ENCODE results near the gene MELTF.

Gene MELTF

DNA sequence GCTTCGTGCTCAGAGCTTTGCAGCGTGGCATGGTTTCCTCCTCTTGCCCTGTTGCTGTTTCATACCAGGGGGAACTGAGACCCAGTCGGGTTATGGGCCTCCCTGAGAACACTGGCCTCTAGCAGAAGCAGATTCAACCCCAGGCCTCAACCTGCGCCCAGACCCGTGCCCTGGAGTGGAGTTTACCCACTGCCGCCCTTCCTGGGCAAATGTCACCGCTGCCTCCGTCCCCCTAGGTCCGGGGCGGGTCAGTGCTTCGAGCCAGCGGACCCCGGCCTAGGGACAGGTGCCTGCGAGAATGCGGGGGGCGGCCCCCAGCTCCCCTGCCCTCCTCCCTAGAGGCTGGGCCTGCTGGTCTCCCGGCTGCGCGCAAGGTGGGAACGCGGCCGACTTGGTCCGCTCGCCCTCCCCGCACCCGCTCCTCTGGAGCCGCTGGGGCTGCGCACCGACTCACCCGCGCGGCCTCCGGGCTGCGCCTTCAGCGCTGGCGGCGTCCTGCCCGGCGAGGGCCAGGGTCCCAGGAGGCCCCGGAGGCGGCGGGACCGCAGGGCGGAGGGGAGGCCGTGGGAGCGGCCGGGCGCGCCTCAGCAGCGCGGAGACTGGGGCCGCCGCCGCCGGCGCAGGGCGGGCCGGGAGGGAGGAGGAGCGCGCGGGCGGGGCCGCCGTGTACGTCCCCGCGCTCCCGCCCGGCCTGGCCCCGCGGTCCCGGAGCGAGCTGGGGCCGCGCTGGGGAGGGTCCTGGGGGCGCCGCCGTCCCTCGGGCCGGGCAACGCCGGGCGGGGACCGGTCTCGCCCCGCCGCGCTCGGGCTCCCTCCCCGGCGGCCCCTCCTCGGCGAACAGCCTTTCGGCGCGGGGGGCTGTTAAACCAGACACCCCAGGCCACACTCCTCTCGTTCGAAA lies 61.1 kb downstream of the MELTF start, which contains the start of gene PIGZ:
TSS of gene PIGZ (minus strand) at position 601 of the 901 bp plus-strand sequence. CDS start 16,802 bp downstream, outside the sequence.
- DNase-seq (ENCODE audit: low spot score): peak; percentile 57

DNA sequence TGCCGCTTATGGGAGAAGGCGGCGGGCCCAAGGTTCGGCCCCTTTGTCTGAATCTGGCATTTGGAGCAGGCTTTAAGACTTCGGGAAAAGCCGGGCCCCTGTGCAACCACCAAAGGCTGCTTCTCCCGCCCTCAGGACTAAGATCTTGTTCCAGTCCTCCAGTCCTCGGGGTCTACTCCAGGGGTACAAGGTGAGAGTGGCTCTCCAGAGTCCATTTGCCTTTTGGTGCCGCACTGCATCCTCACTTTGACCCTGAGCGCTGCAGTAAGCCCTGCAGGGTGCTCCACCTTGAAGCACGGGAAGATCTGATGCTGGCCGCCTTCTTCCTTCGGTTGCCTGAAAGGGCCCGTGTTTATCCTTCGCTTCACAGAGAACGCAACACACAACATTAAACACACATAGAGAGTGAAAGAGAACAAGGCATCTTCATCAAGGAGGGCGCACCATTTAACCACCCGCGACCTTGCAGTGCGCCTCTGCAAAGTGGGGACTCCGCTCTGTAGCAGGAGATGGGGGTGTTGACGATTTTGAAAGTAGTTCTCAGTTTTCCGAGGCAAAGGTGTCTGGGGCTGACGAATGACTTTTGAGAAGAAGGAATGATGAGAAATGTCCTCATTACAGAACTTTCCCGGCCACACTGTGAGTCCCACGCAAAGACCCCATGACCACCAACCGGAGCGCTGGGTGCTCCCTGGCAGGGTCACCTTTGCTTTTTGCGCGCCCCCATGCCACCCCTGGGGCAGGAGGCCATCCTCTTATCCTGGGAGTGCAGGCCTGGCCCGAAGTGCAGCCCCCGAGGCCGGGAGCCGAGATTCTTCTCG lies 62.0 kb downstream of the MELTF start:
- no peak for DNase-seq (ENCODE audit: low spot score)

GRCh38 chr3:196966526-196967401 lies 62.9 kb downstream of the MELTF start:
- DNase-seq (ENCODE audit: low spot score): no peak

DNA sequence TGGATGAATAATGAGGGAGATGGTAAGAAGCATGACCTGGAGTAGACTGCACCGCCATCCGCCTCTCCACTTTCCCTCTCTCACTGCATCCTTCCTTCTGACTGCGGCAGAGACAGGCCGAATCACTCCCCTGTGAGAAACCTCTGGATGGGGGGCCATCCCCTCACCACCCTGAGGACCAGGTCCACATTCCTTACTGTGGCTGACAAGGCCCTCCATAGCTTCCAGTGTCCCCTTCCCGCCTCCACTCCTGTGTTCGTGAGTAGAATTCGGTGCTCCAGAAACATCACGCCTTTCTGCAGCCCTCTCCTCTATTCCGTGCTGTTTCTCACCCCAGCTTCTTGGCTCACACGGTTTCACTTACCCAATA lies 63.8 kb downstream of the MELTF start:
- no peak for DNase-seq (ENCODE audit: low spot score)

- no peak for DNase-seq (ENCODE audit: low spot score)
These were observed 64.4 kb downstream of the MELTF start for GRCh38 chr3:196965112-196965803.

DNA sequence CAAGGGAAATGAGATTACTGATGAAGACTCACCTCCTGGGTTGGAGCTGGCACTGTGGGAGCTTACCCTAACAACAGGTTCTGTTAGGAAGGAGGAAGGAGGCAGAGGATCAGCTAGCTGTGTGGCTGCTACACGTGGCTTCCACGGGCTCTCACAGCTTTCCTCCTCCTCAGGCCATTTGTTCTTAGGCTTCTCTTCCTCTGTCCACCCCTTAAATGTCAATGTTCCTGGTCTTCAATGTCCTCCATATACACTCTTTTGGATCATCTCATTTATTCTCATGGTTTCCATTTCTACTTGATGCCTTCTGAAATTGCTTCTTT lies 66.0 kb downstream of the MELTF start:
- no peak for DNase-seq (ENCODE audit: low spot score)

- DNase-seq (ENCODE audit: low spot score): no peak
These were observed 66.5 kb downstream of the MELTF start for GRCh38 chr3:196962930-196963630.

GRCh38 chr3:196962108-196962929 lies 67.3 kb downstream of the MELTF start:
- no peak for DNase-seq (ENCODE audit: low spot score)

DNA sequence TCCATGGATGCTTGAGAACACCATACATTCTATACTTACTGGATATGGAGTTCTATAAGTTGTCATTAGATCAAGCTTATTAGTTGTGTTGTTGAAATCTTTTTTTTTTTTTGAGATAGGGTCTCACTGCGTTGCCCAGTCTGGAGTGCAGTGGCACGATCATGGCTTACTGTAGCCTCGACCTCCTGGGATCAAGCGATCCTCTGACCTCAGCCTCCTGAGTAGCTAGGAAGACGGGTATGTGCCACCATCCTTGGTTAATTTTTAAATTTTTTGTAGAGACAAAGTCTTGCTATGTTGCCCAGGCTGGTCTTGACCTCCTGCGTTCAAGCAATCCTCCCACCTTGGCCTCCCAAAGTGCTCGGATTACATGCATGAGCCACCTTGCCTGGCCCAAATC lies 74.8 kb downstream of the MELTF start:
- DNase-seq (ENCODE audit: low spot score): no peak
